ENCODE data around the gene PADI6.

Gene PADI6

GRCh38 chr1:17423781-17424245 lies 51.8 kb downstream of the PADI6 start:
- no peak overlapping the region for H4K12ac ChIP-seq (ENCODE audit: low read depth, low read length)
- no peak overlapping the region for H3K18ac ChIP-seq (ENCODE audit: low read length)
- H3K4me3 ChIP-seq (ENCODE audit: low read depth, low read length) = no peak overlapping the region
- no peak overlapping the region for H4K8ac ChIP-seq (ENCODE audit: low read depth, low read length)
- no peak overlapping the region for H2BK120ac ChIP-seq (ENCODE audit: insufficient read depth, low read length, poor library complexity)
- WGBS (ENCODE audit: extremely low coverage, insufficient coverage, insufficient read length) = no CpG with 5 or more reads among the region's 13 CpGs
- no peak overlapping the region for H4K91ac ChIP-seq (ENCODE audit: low read depth, low read length)
- no peak overlapping the region for H2BK5ac ChIP-seq (ENCODE audit: low read depth, low read length, poor library complexity)
- H3K14ac ChIP-seq (ENCODE audit: low read length) = no peak overlapping the region
- no peaks in the 10 kb centered on the region for H3K79me1 ChIP-seq (ENCODE audit: low read length)
- peaks cover 2% of the 10 kb centered on the region for H3K9me3 ChIP-seq (ENCODE audit: insufficient read depth, low read depth, low read length)
- no peaks in the 10 kb centered on the region for H3K79me2 ChIP-seq (ENCODE audit: control insufficient read depth, insufficient read depth, low read length, poor library complexity)
- H3K27ac ChIP-seq (ENCODE audit: low read depth, low read length) = no peak overlapping the region
- H3K36me3 ChIP-seq (ENCODE audit: control insufficient read depth in 1 of 2, insufficient read depth in 2 of 2, low read length in 2 of 2) = peaks cover 73 to 80% of the 10 kb centered on the region in 2 experiments
- H2AFZ ChIP-seq (ENCODE audit: insufficient read depth, low read length, poor library complexity) = no peak overlapping the region
- peak overlapping the region; percentile 50 for H3K9ac ChIP-seq (ENCODE audit: low read length)
- peaks cover 5 to 9% of the 10 kb centered on the region in 2 experiments for H3K4me1 ChIP-seq (ENCODE audit: control insufficient read depth in 1 of 2, insufficient read depth in 2 of 2, low read length in 2 of 2)
- no peak for DNase-seq
- H3K27me3 ChIP-seq (ENCODE audit: insufficient read depth, low read length) = no peaks in the 10 kb centered on the region
- H3K4ac ChIP-seq (ENCODE audit: low read depth, low read length) = no peak overlapping the region
- H3K23ac ChIP-seq (ENCODE audit: low read length) = peak overlapping the region; percentile 83
- H2BK12ac ChIP-seq (ENCODE audit: low read length) = no peak overlapping the region
- no peak overlapping the region for H3K4me2 ChIP-seq (ENCODE audit: low read length)
- no peak overlapping the region for H2AK5ac ChIP-seq (ENCODE audit: low read length)

- DNase-seq = no peak
- Histone ChIP-seq H3K9ac (ENCODE audit: low read length) (no peak overlapping the region), H2BK12ac (ENCODE audit: low read length) (no peak overlapping the region), H3K4me1 (ENCODE audit: control insufficient read depth in 1 of 2, insufficient read depth in 2 of 2, low read length in 2 of 2) (peaks cover 5 to 14% of the 10 kb centered on the region in 2 experiments), H3K27ac (ENCODE audit: low read depth, low read length) (no peak overlapping the region), H3K27me3 (ENCODE audit: insufficient read depth, low read length) (no peaks in the 10 kb centered on the region), H4K8ac (ENCODE audit: low read depth, low read length) (no peak overlapping the region), H3K36me3 (ENCODE audit: control insufficient read depth in 1 of 2, insufficient read depth in 2 of 2, low read length in 2 of 2) (peaks cover 66 to 74% of the 10 kb centered on the region in 2 experiments), H3K23ac (ENCODE audit: low read length) (no peak overlapping the region), H3K14ac (ENCODE audit: low read length) (no peak overlapping the region), H2AFZ (ENCODE audit: insufficient read depth, low read length, poor library complexity) (no peak overlapping the region), H4K12ac (ENCODE audit: low read depth, low read length) (no peak overlapping the region), H3K18ac (ENCODE audit: low read length) (peak overlapping the region; percentile 21), H3K79me1 (ENCODE audit: low read length) (no peaks in the 10 kb centered on the region), H3K79me2 (ENCODE audit: control insufficient read depth, insufficient read depth, low read length, poor library complexity) (no peaks in the 10 kb centered on the region), H2BK120ac (ENCODE audit: insufficient read depth, low read length, poor library complexity) (no peak overlapping the region), H3K4me2 (ENCODE audit: low read length) (no peak overlapping the region), H3K4me3 (ENCODE audit: low read depth, low read length) (no peak overlapping the region), H2BK5ac (ENCODE audit: low read depth, low read length, poor library complexity) (no peak overlapping the region), H4K91ac (ENCODE audit: low read depth, low read length) (no peak overlapping the region), H3K4ac (ENCODE audit: low read depth, low read length) (peak overlapping the region; percentile 8), H3K9me3 (ENCODE audit: insufficient read depth, low read depth, low read length) (peaks cover 2% of the 10 kb centered on the region), H2AK5ac (ENCODE audit: low read length) (no peak overlapping the region)
- WGBS (ENCODE audit: extremely low coverage, insufficient coverage, insufficient read length) = no CpG with 5 or more reads among the region's 18 CpGs
Observed at GRCh38 chr1:17425806-17426600, 54.0 kb downstream of the PADI6 start.

GRCh38 chr1:17427696-17428660 lies 56.0 kb downstream of the PADI6 start:
- Histone ChIP-seq H3K14ac (ENCODE audit: low read length) (no peak overlapping the region), H3K18ac (ENCODE audit: low read length) (no peak overlapping the region), H2BK12ac (ENCODE audit: low read length) (no peak overlapping the region), H3K4ac (ENCODE audit: low read depth, low read length) (no peak overlapping the region), H3K9me3 (ENCODE audit: insufficient read depth, low read depth, low read length) (peaks cover 5% of the 10 kb centered on the region), H3K23ac (ENCODE audit: low read length) (no peak overlapping the region), H3K27ac (ENCODE audit: low read depth, low read length) (no peak overlapping the region), H3K79me2 (ENCODE audit: control insufficient read depth, insufficient read depth, low read length, poor library complexity) (no peaks in the 10 kb centered on the region), H2AFZ (ENCODE audit: insufficient read depth, low read length, poor library complexity) (no peak overlapping the region), H3K36me3 (ENCODE audit: control insufficient read depth in 1 of 2, insufficient read depth in 2 of 2, low read length in 2 of 2) (peaks cover 61 to 71% of the 10 kb centered on the region in 2 experiments), H2AK5ac (ENCODE audit: low read length) (no peak overlapping the region), H3K27me3 (ENCODE audit: insufficient read depth, low read length) (no peaks in the 10 kb centered on the region), H4K12ac (ENCODE audit: low read depth, low read length) (no peak overlapping the region), H4K8ac (ENCODE audit: low read depth, low read length) (no peak overlapping the region), H2BK5ac (ENCODE audit: low read depth, low read length, poor library complexity) (no peak overlapping the region), H3K9ac (ENCODE audit: low read length) (no peak overlapping the region), H4K91ac (ENCODE audit: low read depth, low read length) (no peak overlapping the region), H3K79me1 (ENCODE audit: low read length) (no peaks in the 10 kb centered on the region), H3K4me2 (ENCODE audit: low read length) (no peak overlapping the region), H3K4me1 (ENCODE audit: control insufficient read depth in 1 of 2, insufficient read depth in 2 of 2, low read length in 2 of 2) (peaks cover 5 to 14% of the 10 kb centered on the region in 2 experiments), H3K4me3 (ENCODE audit: low read depth, low read length) (no peak overlapping the region), H2BK120ac (ENCODE audit: insufficient read depth, low read length, poor library complexity) (no peak overlapping the region)
- no CpG with 5 or more reads among the region's 21 CpGs for WGBS (ENCODE audit: extremely low coverage, insufficient coverage, insufficient read length)
- DNase-seq = no peak

- Histone ChIP-seq H2AFZ (ENCODE audit: insufficient read depth, low read length, poor library complexity) (no peak overlapping the region), H3K9ac (ENCODE audit: low read length) (no peak overlapping the region), H4K8ac (ENCODE audit: low read depth, low read length) (no peak overlapping the region), H3K27me3 (ENCODE audit: insufficient read depth, low read length) (no peaks in the 10 kb centered on the region), H3K23ac (ENCODE audit: low read length) (no peak overlapping the region), H3K4me2 (ENCODE audit: low read length) (no peak overlapping the region), H2BK5ac (ENCODE audit: low read depth, low read length, poor library complexity) (no peak overlapping the region), H3K27ac (ENCODE audit: low read depth, low read length) (no peak overlapping the region), H3K79me2 (ENCODE audit: control insufficient read depth, insufficient read depth, low read length, poor library complexity) (peaks cover 4% of the 10 kb centered on the region), H4K12ac (ENCODE audit: low read depth, low read length) (no peak overlapping the region), H2BK12ac (ENCODE audit: low read length) (no peak overlapping the region), H2BK120ac (ENCODE audit: insufficient read depth, low read length, poor library complexity) (no peak overlapping the region), H3K9me3 (ENCODE audit: insufficient read depth, low read depth, low read length) (peaks cover 5% of the 10 kb centered on the region), H3K14ac (ENCODE audit: low read length) (no peak overlapping the region), H3K4me1 (ENCODE audit: control insufficient read depth in 1 of 2, insufficient read depth in 2 of 2, low read length in 2 of 2) (peaks cover 5 to 14% of the 10 kb centered on the region in 2 experiments), H3K4ac (ENCODE audit: low read depth, low read length) (no peak overlapping the region), H4K91ac (ENCODE audit: low read depth, low read length) (no peak overlapping the region), H3K18ac (ENCODE audit: low read length) (no peak overlapping the region), H2AK5ac (ENCODE audit: low read length) (no peak overlapping the region), H3K79me1 (ENCODE audit: low read length) (no peaks in the 10 kb centered on the region), H3K36me3 (ENCODE audit: control insufficient read depth in 1 of 2, insufficient read depth in 2 of 2, low read length in 2 of 2) (peaks cover 54 to 68% of the 10 kb centered on the region in 2 experiments), H3K4me3 (ENCODE audit: low read depth, low read length) (no peak overlapping the region)
- no CpG with 5 or more reads among the region's 9 CpGs for WGBS (ENCODE audit: extremely low coverage, insufficient coverage, insufficient read length)
- no peak for DNase-seq
Observed at GRCh38 chr1:17429183-17429582, 57.2 kb downstream of the PADI6 start.

Data from trophoblast cell (in vitro differentiated cells and primary cell).